SK-N-SH (cell line): Measurements from ENCODE around the gene CAMKMT. TPM values are rescaled to one million over a fixed set of nuclear protein-coding genes. Genes with fewer than 3 reads are reported as not detected.

Source experiments
- CTCF ChIA-PET: fragments of 300-600, 350-600 bp; formaldehyde crosslinking; extraction: SDS; loops from one replicate; lab custom pipeline; 2021; lab: Yijun Ruan, JAX
- POLR2A ChIA-PET: fragments of 350-600 bp; sonication (Branson Sonifier 250); formaldehyde crosslinking; extraction: SDS; loops from one replicate; lab custom pipeline; 2020; ENCODE audit warnings: antibody characterized with exemption, inconsistent platforms; lab: Yijun Ruan, JAX
- DNase-seq: peaks from one replicate; pipeline ENCODE4 v3.0.0; 2012
- H2AFZ ChIP-seq: fragments of 200-600 bp; sonication (generic); 2 replicates; pipeline ENCODE4 v1.8.1; 2016; ENCODE audit warnings: antibody characterized with exemption, mild to moderate bottlenecking, low read depth
- H3F3A ChIP-seq: fragments of 200-600 bp; sonication (generic); replicated peaks from 2 replicates; pipeline ENCODE3; 2016; ENCODE audit warnings: antibody characterized with exemption, mild to moderate bottlenecking; ENCODE audit not compliant: insufficient read depth
- H3K27ac ChIP-seq, 2 experiments: fragments of 200-500 bp in 1 of 2; fragments of 200-600 bp in 1 of 2; sonication (Bioruptor generic) in 1 of 2; sonication (generic), shearing (Covaris generic) in 1 of 2; 2 replicates each; pipeline versions ENCODE4 v1.5.1 to v1.6.1; 2014 to 2016; ENCODE audit warnings: low read depth in 2 of 2, inconsistent platforms in 1 of 2, low read length in 1 of 2, mild to moderate bottlenecking in 1 of 2, mixed read lengths in 1 of 2
- H3K27me3 ChIP-seq: fragments of 200-600 bp; sonication (generic), shearing (Covaris generic); 2 replicates; pipeline ENCODE4 v1.6.1; 2016; ENCODE audit warnings: mixed run types; ENCODE audit not compliant: insufficient read depth
- H3K36me3 ChIP-seq, 2 experiments: fragments of 200-500 bp in 1 of 2; fragments of 200-600 bp in 1 of 2; sonication (Bioruptor generic) in 1 of 2; sonication (generic) in 1 of 2; replicated peaks in 1 of 2; 2 replicates each; pipeline versions ENCODE3 to v1.5.1; 2014 to 2016; ENCODE audit warnings: low read length in 1 of 2, mild to moderate bottlenecking in 1 of 2; ENCODE audit not compliant: insufficient read depth in 2 of 2, control insufficient read depth in 1 of 2
- H3K4me1 ChIP-seq, 2 experiments: fragments of 200-500 bp in 1 of 2; fragments of 200-600 bp in 1 of 2; sonication (Bioruptor generic) in 1 of 2; sonication (generic), shearing (Covaris generic) in 1 of 2; 2 replicates each; pipeline versions ENCODE4 v1.5.1 to v1.6.1; 2014 to 2016; ENCODE audit warnings: low read depth in 1 of 2, low read length in 1 of 2, mixed run types in 1 of 2; ENCODE audit not compliant: insufficient read depth in 2 of 2, control insufficient read depth in 1 of 2
- H3K4me2 ChIP-seq: fragments of 200-600 bp; sonication (generic), shearing (Covaris generic); 2 replicates; pipeline ENCODE4 v1.6.1; 2017; ENCODE audit warnings: mixed run types
- H3K4me3 ChIP-seq, 2 experiments: fragments of 200-500 bp in 1 of 2; fragments of 200-600 bp in 1 of 2; sonication (Bioruptor generic) in 1 of 2; sonication (generic), shearing (Covaris generic) in 1 of 2; 2 replicates each; pipeline versions ENCODE4 v1.5.1 to v1.8.1; 2014 to 2016; ENCODE audit warnings: low read depth in 2 of 2, inconsistent platforms in 1 of 2, low read length in 1 of 2, mild to moderate bottlenecking in 1 of 2, mixed read lengths in 1 of 2, moderate library complexity in 1 of 2
- H3K79me2 ChIP-seq: fragments of 200-600 bp; sonication (generic); 2 replicates; pipeline ENCODE4 v1.8.1; 2017; ENCODE audit warnings: mild to moderate bottlenecking; ENCODE audit not compliant: insufficient read depth
- H3K9ac ChIP-seq: fragments of 200-600 bp; sonication (generic); 2 replicates; pipeline ENCODE4 v1.6.1; 2017; ENCODE audit warnings: mixed run types
- H3K9me2 ChIP-seq: fragments of 200-600 bp; sonication (generic); 2 replicates; pipeline ENCODE4 v1.6.1; 2017; ENCODE audit warnings: mixed run types
- H3K9me3 ChIP-seq: fragments of 200-600 bp; sonication (generic); 2 replicates; pipeline ENCODE4 v1.6.1; 2017; ENCODE audit warnings: mixed run types, mild to moderate bottlenecking, moderate library complexity
- H4K20me1 ChIP-seq: fragments of 200-600 bp; sonication (generic); 2 replicates; pipeline ENCODE4 v1.6.1; 2017; ENCODE audit warnings: mild to moderate bottlenecking, mixed run types; ENCODE audit not compliant: insufficient read depth
- EZH2phosphoT487 ChIP-seq: fragments of 200-600 bp; sonication (generic); IDR thresholded peaks from 2 replicates; pipeline ENCODE4 v1.6.1; 2017; ENCODE audit warnings: low read depth, mixed run types, mild to moderate bottlenecking, antibody characterized with exemption, moderate library complexity, borderline replicate concordance
- GABPA ChIP-seq: IDR thresholded peaks from 2 replicates; pipeline ENCODE4 v1.4.0; 2012; ENCODE audit warnings: low read depth, mild to moderate bottlenecking
- GATA2 ChIP-seq: sonication (generic); formaldehyde crosslinking; IDR thresholded peaks from 2 replicates; pipeline ENCODE4 v1.5.0; 2020; ENCODE audit warnings: mild to moderate bottlenecking, missing genetic modification reagents
- JUND ChIP-seq: IDR thresholded peaks from 2 replicates; pipeline ENCODE4 v1.4.0; 2012
- SMC3 ChIP-seq: IDR thresholded peaks from 2 replicates; pipeline ENCODE4 v1.6.1; 2012; ENCODE audit warnings: low read depth, low read length, improper control_type of control experiment
- TCF12 ChIP-seq: IDR thresholded peaks from 2 replicates; pipeline ENCODE4 v1.4.0; 2012
- WGBS: methylation state at CpG from one replicate; pipeline ENCODE4 v1.1.6; 2017; ENCODE audit warnings: low lambda C conversion rate; 5-methylcytosine and 5-hydroxymethylcytosine counted together
- polyA plus RNA-seq, 3 experiments: library from polyadenylated mRNA; depleted of rRNA; stranded (reverse); fragments of >200 nt; gene quantifications; 2 replicates each; pipeline ENCODE4 v1.2.3, GENCODE V29; 2012
- TF ChIP-seq, protein P1 (sequence below): fragments of 150-350 bp; IDR thresholded peaks from 2 replicates; pipeline ENCODE4 v1.6.1; 2016; ENCODE audit warnings: mild to moderate bottlenecking, low read depth, low read length

CAMKMT gene
- polyA plus RNA-seq, 1 of the 3 experiments (the other 2 are of a cell fraction): 5.9 TPM

DNA sequence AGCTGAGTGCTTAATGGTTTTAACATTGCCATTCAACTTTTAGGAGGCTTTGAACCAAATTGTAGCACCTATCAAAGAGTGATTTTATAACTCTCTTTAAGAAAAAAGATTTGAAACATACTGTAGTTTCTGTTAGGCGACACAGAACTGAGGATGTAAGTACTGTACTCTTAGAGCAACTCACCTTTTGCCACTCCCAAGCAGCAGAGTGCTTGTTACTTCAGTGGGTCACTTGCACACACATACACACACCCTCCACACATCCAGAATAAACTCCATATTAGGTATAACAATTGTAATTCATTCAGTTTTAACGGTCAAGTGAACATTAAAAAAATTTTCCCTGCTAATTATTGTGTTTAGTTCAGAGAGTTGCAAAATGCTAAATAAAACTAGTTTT, 118.3 kb downstream of the CAMKMT start:
- Histone ChIP-seq H2AFZ (no peak overlapping the region), H3K9me3 (no peaks in the 10 kb centered on the region), H4K20me1 (no peaks in the 10 kb centered on the region), H3K9ac (no peak overlapping the region), H3K9me2 (no peaks in the 10 kb centered on the region), H3K4me2 (no peak overlapping the region), H3K27ac (peak overlapping the region in 1 of 2 experiments; percentile 65; a peak in 2 of 4 replicates), H3K4me3 (no peak overlapping the region), H3K4me1 (peaks cover 0 to 12% of the 10 kb centered on the region in 2 experiments; a peak in 2 of 4 replicates), H3K27me3 (no peaks in the 10 kb centered on the region), H3K79me2 (no peaks in the 10 kb centered on the region), H3F3A (no peaks in the 10 kb centered on the region), H3K36me3 (no peaks in the 10 kb centered on the region)
- TF ChIP-seq, protein P1, sequence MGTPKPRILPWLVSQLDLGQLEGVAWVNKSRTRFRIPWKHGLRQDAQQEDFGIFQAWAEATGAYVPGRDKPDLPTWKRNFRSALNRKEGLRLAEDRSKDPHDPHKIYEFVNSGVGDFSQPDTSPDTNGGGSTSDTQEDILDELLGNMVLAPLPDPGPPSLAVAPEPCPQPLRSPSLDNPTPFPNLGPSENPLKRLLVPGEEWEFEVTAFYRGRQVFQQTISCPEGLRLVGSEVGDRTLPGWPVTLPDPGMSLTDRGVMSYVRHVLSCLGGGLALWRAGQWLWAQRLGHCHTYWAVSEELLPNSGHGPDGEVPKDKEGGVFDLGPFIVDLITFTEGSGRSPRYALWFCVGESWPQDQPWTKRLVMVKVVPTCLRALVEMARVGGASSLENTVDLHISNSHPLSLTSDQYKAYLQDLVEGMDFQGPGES: no peak
- 0 out of 2 replicates have a peak, but pooled peaks have one; percentile 19 for TF ChIP-seq SMC3
- POLR2A ChIA-PET: interaction anchor here (0.9 to 1.6 kb wide), 4 partner anchors 202 to 475 kb away, joined by 3 to 12 read pairs (median 5); no protein-coding TSS in a partner anchor
- DNase-seq: no peak
- CTCF ChIA-PET: interaction anchor here (0.5 to 15.2 kb wide), 184 partner anchors 8 to 1119 kb away, joined by 3 to 581 read pairs (median 7); partner anchors contain the start of genes CAMKMT and PREPL
- 83% methylated on average over 2 of the region's 2 CpGs for WGBS

- H3K36me3 ChIP-seq: no peaks in the 10 kb centered on the region
- no peak for DNase-seq
- no peaks in the 10 kb centered on the region for H3K27me3 ChIP-seq
- H3K9me3 ChIP-seq: no peaks in the 10 kb centered on the region
- H3K27ac ChIP-seq: no peak overlapping the region
- TF ChIP-seq EZH2phosphoT487: no peak
- TF ChIP-seq JUND: no peak
- no peak for TF ChIP-seq GATA2 (CRISPR knock-in tag)
- TF ChIP-seq SMC3: no peak
- no peak for TF ChIP-seq GABPA
- H3K9ac ChIP-seq: no peak overlapping the region
- no peaks in the 10 kb centered on the region for H4K20me1 ChIP-seq
- H3K4me1 ChIP-seq: peaks cover 0 to under 1% of the 10 kb centered on the region in 2 experiments; a peak in 1 of 4 replicates
- 95% methylated on average over 1 of the region's 1 CpG for WGBS
- no peaks in the 10 kb centered on the region for H3K79me2 ChIP-seq
- H3K4me3 ChIP-seq: no peak overlapping the region
- no peaks in the 10 kb centered on the region for H3K9me2 ChIP-seq
- ChIA-PET POLR2A (no interaction called here), CTCF (interaction anchor here (0.7 to 15.2 kb wide), 2 partner anchors 228 to 468 kb away, joined by 3 to 581 read pairs; no protein-coding TSS in a partner anchor)
- no peak overlapping the region for H3K4me2 ChIP-seq
- no peak overlapping the region for H2AFZ ChIP-seq
- no peaks in the 10 kb centered on the region for H3F3A ChIP-seq
Measured at GRCh38 chr2:44487052-44487451, 125.3 kb downstream of the CAMKMT start.

DNA sequence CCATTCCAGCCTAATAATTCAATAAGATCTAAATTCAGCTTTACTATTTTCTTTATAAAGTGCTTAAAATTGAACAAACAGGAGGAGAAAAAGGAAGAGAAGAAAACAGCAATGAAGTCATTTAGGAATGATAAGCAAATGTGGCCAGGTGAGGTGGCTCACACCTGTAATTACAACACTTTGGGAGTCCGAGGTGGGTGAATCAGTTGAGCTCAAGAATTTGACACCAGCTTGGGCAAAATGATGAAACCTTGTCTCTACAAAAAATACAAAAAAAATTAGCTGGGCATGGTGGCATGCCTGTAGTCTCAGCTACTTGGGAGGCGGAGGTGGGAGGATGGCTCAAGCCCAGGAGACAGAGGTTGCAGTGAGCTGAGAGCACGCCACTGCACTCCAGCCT, 129.0 kb downstream of the CAMKMT start:
- no peak for TF ChIP-seq TCF12
- TF ChIP-seq, all 33 proteins: peak for 0
- H2AFZ ChIP-seq: no peak overlapping the region
- H3K4me1 ChIP-seq: no peaks in the 10 kb centered on the region; a peak in 1 of 4 replicates
- peaks cover 3% of the 10 kb centered on the region for H3F3A ChIP-seq
- H3K9ac ChIP-seq: no peak overlapping the region
- no peak overlapping the region for H3K4me2 ChIP-seq
- no peaks in the 10 kb centered on the region for H3K27me3 ChIP-seq
- no peaks in the 10 kb centered on the region for H3K9me3 ChIP-seq
- POLR2A ChIA-PET: no interaction called here
- H3K27ac ChIP-seq: no peak overlapping the region
- no peak overlapping the region for H3K4me3 ChIP-seq
- H3K9me2 ChIP-seq: no peaks in the 10 kb centered on the region
- H3K36me3 ChIP-seq: no peaks in the 10 kb centered on the region
- CTCF ChIA-PET: interaction anchor here (1.4 to 2.4 kb wide), 3 partner anchors 11 to 466 kb away, joined by 3 to 39 read pairs (median 5); no protein-coding TSS in a partner anchor
- no peaks in the 10 kb centered on the region for H4K20me1 ChIP-seq
- 99% methylated on average over 3 of the region's 3 CpGs for whole genome bisulfite sequencing
- no peaks in the 10 kb centered on the region for H3K79me2 ChIP-seq
- no peak for DNase-seq
